ENCODE results near the gene CNEP1R1. TPM values are rescaled to one million over a fixed set of nuclear protein-coding genes. Genes with fewer than 3 reads are reported as not detected.
A peak's percentile ranks its signal among the peaks of the same experiment; 100 is the strongest.

CNEP1R1 gene
- total RNA-seq, 1 donor = 27.1 TPM

DNA sequence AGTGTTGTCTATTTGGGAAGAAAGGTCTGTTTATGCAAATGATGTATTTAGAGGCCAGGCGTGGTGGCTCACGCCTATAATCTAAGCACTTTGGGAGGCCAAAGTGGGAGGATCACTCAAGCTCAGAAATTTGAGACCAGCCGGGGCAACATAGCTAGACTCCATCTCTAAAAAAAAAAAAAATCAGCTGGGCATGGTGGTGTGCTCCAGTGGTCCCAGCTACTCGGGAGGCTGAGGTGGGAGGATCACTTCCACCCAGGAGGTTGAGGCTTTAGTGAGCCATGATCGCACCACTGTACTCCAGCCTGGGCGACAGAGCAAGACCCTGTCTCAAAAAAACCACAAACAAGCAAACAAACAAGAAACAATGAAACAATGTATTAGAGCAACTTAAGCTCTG lies 21.8 kb downstream of the CNEP1R1 start:
- no peaks in the 10 kb centered on the region for H3K9me3 ChIP-seq (ENCODE audit: low read depth, low read length)
- TF ChIP-seq CTCF (IDR thresholded peaks at IDR 0.05; ENCODE audit: extremely low read depth, low read depth, low read length) = no peak
- H3K27ac ChIP-seq (ENCODE audit: low read depth, low read length) = no peak overlapping the region
- peaks cover 3% of the 10 kb centered on the region for H3K27me3 ChIP-seq (ENCODE audit: insufficient read depth, low read length)
- H3K4me2 ChIP-seq (ENCODE audit: insufficient read depth, low read length) = no peak overlapping the region
- H3K4me1 ChIP-seq (ENCODE audit: insufficient read depth, low read length) = no peaks in the 10 kb centered on the region
- H3K4me3 ChIP-seq (ENCODE audit: insufficient read depth, low read length) = no peak overlapping the region
- no peak overlapping the region for H2AFZ ChIP-seq (ENCODE audit: low read length)
- H4K20me1 ChIP-seq (ENCODE audit: insufficient read depth, low read length) = no peaks in the 10 kb centered on the region
- H3K36me3 ChIP-seq (ENCODE audit: insufficient read depth, low read length) = no peaks in the 10 kb centered on the region
- H3K79me2 ChIP-seq (ENCODE audit: insufficient read depth, low read length) = no peaks in the 10 kb centered on the region
- DNase-seq (ENCODE audit: insufficient read length, low spot score, missing footprints) = no peak

GRCh38 chr16:50047864-50048263 lies 22.8 kb downstream of the CNEP1R1 start:
- H3K9me3 ChIP-seq (ENCODE audit: low read depth, low read length) = no peaks in the 10 kb centered on the region
- peaks cover 3% of the 10 kb centered on the region for H3K27me3 ChIP-seq (ENCODE audit: insufficient read depth, low read length)
- TF ChIP-seq CTCF (IDR thresholded peaks at IDR 0.05; ENCODE audit: extremely low read depth, low read depth, low read length) = no peak
- no peak overlapping the region for H2AFZ ChIP-seq (ENCODE audit: low read length)
- H3K4me3 ChIP-seq (ENCODE audit: insufficient read depth, low read length) = no peak overlapping the region
- H4K20me1 ChIP-seq (ENCODE audit: insufficient read depth, low read length) = no peaks in the 10 kb centered on the region
- H3K79me2 ChIP-seq (ENCODE audit: insufficient read depth, low read length) = no peaks in the 10 kb centered on the region
- no peaks in the 10 kb centered on the region for H3K4me1 ChIP-seq (ENCODE audit: insufficient read depth, low read length)
- no peak for DNase-seq (ENCODE audit: insufficient read length, low spot score, missing footprints)
- H3K36me3 ChIP-seq (ENCODE audit: insufficient read depth, low read length) = no peaks in the 10 kb centered on the region
- no peak overlapping the region for H3K27ac ChIP-seq (ENCODE audit: low read depth, low read length)
- H3K4me2 ChIP-seq (ENCODE audit: insufficient read depth, low read length) = no peak overlapping the region

- Histone ChIP-seq H3K4me3 (ENCODE audit: insufficient read depth, low read length) (no peak overlapping the region), H3K36me3 (ENCODE audit: insufficient read depth, low read length) (no peaks in the 10 kb centered on the region), H4K20me1 (ENCODE audit: insufficient read depth, low read length) (no peaks in the 10 kb centered on the region), H3K4me1 (ENCODE audit: insufficient read depth, low read length) (no peaks in the 10 kb centered on the region), H2AFZ (ENCODE audit: low read length) (no peak overlapping the region), H3K27ac (ENCODE audit: low read depth, low read length) (no peak overlapping the region), H3K4me2 (ENCODE audit: insufficient read depth, low read length) (no peak overlapping the region), H3K27me3 (ENCODE audit: insufficient read depth, low read length) (peaks cover 3% of the 10 kb centered on the region), H3K9me3 (ENCODE audit: low read depth, low read length) (no peaks in the 10 kb centered on the region), H3K79me2 (ENCODE audit: insufficient read depth, low read length) (no peaks in the 10 kb centered on the region)
- peak; percentile 68 for DNase-seq (ENCODE audit: insufficient read length, low spot score, missing footprints)
- no peak for TF ChIP-seq CTCF (IDR thresholded peaks at IDR 0.05; ENCODE audit: extremely low read depth, low read depth, low read length)
Observed at GRCh38 chr16:50050802-50051201, 25.8 kb downstream of the CNEP1R1 start.

DNA sequence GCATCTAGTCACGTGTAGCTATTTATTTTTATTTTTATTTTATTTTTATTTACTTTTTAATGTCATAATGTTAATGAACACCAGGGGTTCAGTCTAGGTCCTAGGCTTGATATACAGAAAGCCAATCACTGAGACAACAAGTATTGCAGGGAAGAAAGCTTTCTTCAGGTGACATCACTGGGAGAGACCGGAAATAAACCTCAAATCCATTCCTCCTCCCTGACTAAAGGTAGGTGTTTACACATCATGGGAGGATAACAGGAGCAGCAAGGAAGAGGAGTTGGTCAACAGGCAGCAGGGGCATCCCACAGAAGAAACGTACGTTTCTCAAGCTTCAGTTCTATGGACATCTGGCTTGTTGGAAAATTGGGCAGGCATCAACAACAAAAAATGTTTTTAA lies 31.2 kb downstream of the CNEP1R1 start:
- no peaks in the 10 kb centered on the region for H3K9me3 ChIP-seq (ENCODE audit: low read depth, low read length)
- no peaks in the 10 kb centered on the region for H3K79me2 ChIP-seq (ENCODE audit: insufficient read depth, low read length)
- peaks cover 2% of the 10 kb centered on the region for H3K27me3 ChIP-seq (ENCODE audit: insufficient read depth, low read length)
- H3K27ac ChIP-seq (ENCODE audit: low read depth, low read length) = no peak overlapping the region
- no peak for DNase-seq (ENCODE audit: insufficient read length, low spot score, missing footprints)
- no peak overlapping the region for H3K4me2 ChIP-seq (ENCODE audit: insufficient read depth, low read length)
- H3K4me3 ChIP-seq (ENCODE audit: insufficient read depth, low read length) = no peak overlapping the region
- TF ChIP-seq CTCF (IDR thresholded peaks at IDR 0.05; ENCODE audit: extremely low read depth, low read depth, low read length) = no peak
- H3K4me1 ChIP-seq (ENCODE audit: insufficient read depth, low read length) = no peaks in the 10 kb centered on the region
- no peak overlapping the region for H2AFZ ChIP-seq (ENCODE audit: low read length)
- no peaks in the 10 kb centered on the region for H4K20me1 ChIP-seq (ENCODE audit: insufficient read depth, low read length)
- no peaks in the 10 kb centered on the region for H3K36me3 ChIP-seq (ENCODE audit: insufficient read depth, low read length)
